Neural cell (in vitro differentiated cells): ENCODE data around the gene LDB1. TPM values are rescaled to one million over a fixed set of nuclear protein-coding genes. Genes with fewer than 3 reads are reported as not detected.
A peak's percentile ranks its signal among the peaks of the same experiment; 100 is the strongest.

Experiments used
- H2AFZ ChIP-seq: fragments of 200-600, 300-800 bp; sonication (generic), shearing (Covaris generic); 2 replicates; pipeline ENCODE4 v1.6.0; 2014; ENCODE audit warnings: low read depth, mild to moderate bottlenecking, antibody characterized with exemption, low read length, moderate library complexity
- H3F3A ChIP-seq: fragments of 200-600 bp; shearing (Covaris generic); 2 replicates; pipeline ENCODE4 v1.6.1; 2016; ENCODE audit warnings: mild to moderate bottlenecking, moderate library complexity, mixed read lengths, antibody characterized with exemption, low read length; ENCODE audit not compliant: insufficient read depth, poor library complexity, severe bottlenecking
- H3K27ac ChIP-seq: fragments of 200-600, 300-800 bp; sonication (generic), shearing (Covaris generic); 2 replicates; pipeline ENCODE4 v1.5.1; 2014; ENCODE audit warnings: mild to moderate bottlenecking, low read length, moderate library complexity
- H3K27me3 ChIP-seq: fragments of 300-800, 200-600 bp; sonication (generic), shearing (Covaris generic); 2 replicates; pipeline ENCODE4 v1.6.0; 2014; ENCODE audit warnings: mild to moderate bottlenecking, low read depth, low read length, moderate library complexity; ENCODE audit not compliant: insufficient read depth
- H3K36me3 ChIP-seq: fragments of 300-800, 200-600 bp; sonication (generic), shearing (Covaris generic); 2 replicates; pipeline ENCODE4 v1.5.1; 2014; ENCODE audit warnings: mild to moderate bottlenecking, antibody characterized with exemption, low read length, moderate library complexity; ENCODE audit not compliant: insufficient read depth
- H3K4me2 ChIP-seq: fragments of 300-800, 200-600 bp; sonication (generic), shearing (Covaris generic); 2 replicates; pipeline ENCODE4 v1.6.0; 2014; ENCODE audit warnings: mild to moderate bottlenecking, low read length
- H3K4me3 ChIP-seq: fragments of 300-800, 200-600 bp; sonication (generic), shearing (Covaris generic); 2 replicates; pipeline ENCODE4 v1.5.1; 2014; ENCODE audit warnings: mild to moderate bottlenecking, low read length, moderate library complexity
- H3K79me2 ChIP-seq: fragments of 200-600 bp; shearing (Covaris generic); replicated peaks from 2 replicates; pipeline ENCODE4 v1.6.0; 2014; ENCODE audit warnings: mild to moderate bottlenecking, low read length, moderate library complexity; ENCODE audit not compliant: insufficient read depth
- H3K9ac ChIP-seq: fragments of 300-800, 200-600 bp; sonication (generic), shearing (Covaris generic); 2 replicates; pipeline ENCODE4 v1.6.1; 2016; ENCODE audit warnings: mild to moderate bottlenecking, low read length, mixed read lengths
- H3K9me2 ChIP-seq: fragments of 200-600 bp; shearing (Covaris generic); 2 replicates; pipeline ENCODE4 v1.6.1; 2016; ENCODE audit warnings: mild to moderate bottlenecking, low read length, mixed read lengths; ENCODE audit not compliant: insufficient read depth
- H3K9me3 ChIP-seq: fragments of 200-600, 300-800 bp; sonication (generic), shearing (Covaris generic); 2 replicates; pipeline ENCODE4 v1.6.1; 2016; ENCODE audit warnings: mild to moderate bottlenecking, mixed run types, low read length, moderate library complexity, mixed read lengths
- H4K20me1 ChIP-seq: fragments of 200-600 bp; shearing (Covaris generic); 2 replicates; pipeline ENCODE4 v1.6.1; 2016; ENCODE audit warnings: mild to moderate bottlenecking, mixed run types; ENCODE audit not compliant: insufficient read depth
- CTCF ChIP-seq: fragments of 450-650 bp; IDR thresholded peaks from 2 replicates; pipeline ENCODE4 v1.5.1; 2014; ENCODE audit warnings: antibody characterized with exemption, mild to moderate bottlenecking, moderate library complexity; ENCODE audit not compliant: poor library complexity, severe bottlenecking
- EP300 ChIP-seq: fragments of 450-650 bp; conservative IDR thresholded peaks from 2 replicates; pipeline ENCODE4 v1.6.1; 2014; ENCODE audit warnings: antibody characterized with exemption, mild to moderate bottlenecking, moderate library complexity; ENCODE audit not compliant: poor library complexity, severe bottlenecking
- EZH2 ChIP-seq: fragments of 200-600, 300-800 bp; shearing (Covaris generic), sonication (generic); IDR thresholded peaks from 2 replicates; pipeline ENCODE4 v1.6.1; 2014; ENCODE audit warnings: antibody characterized with exemption, low read length, borderline replicate concordance, mild to moderate bottlenecking; ENCODE audit not compliant: insufficient read depth, poor library complexity, severe bottlenecking
- MXI1 ChIP-seq: fragments of 450-650 bp; conservative IDR thresholded peaks from 2 replicates; pipeline ENCODE4 v1.6.1; 2014; ENCODE audit warnings: antibody characterized with exemption, mild to moderate bottlenecking; ENCODE audit not compliant: poor library complexity, severe bottlenecking
- POLR2AphosphoS5 ChIP-seq: IDR thresholded peaks from 2 replicates; pipeline ENCODE4 v1.6.1; 2012
- RAD21 ChIP-seq: fragments of 450-650 bp; conservative IDR thresholded peaks from 2 replicates; pipeline ENCODE4 v1.6.1; 2014; ENCODE audit warnings: antibody characterized with exemption, mild to moderate bottlenecking, moderate library complexity
- REST ChIP-seq: IDR thresholded peaks from 2 replicates; pipeline ENCODE4 v1.6.1; 2012; ENCODE audit warnings: borderline replicate concordance
- SMC3 ChIP-seq: fragments of 450-650 bp; conservative IDR thresholded peaks from 2 replicates; pipeline ENCODE4 v1.6.1; 2014; ENCODE audit warnings: antibody characterized with exemption, mild to moderate bottlenecking, moderate library complexity; ENCODE audit not compliant: poor library complexity
- TAF1 ChIP-seq: IDR thresholded peaks from 2 replicates; pipeline ENCODE4 v1.6.1; 2012; ENCODE audit warnings: low read depth
- polyA plus RNA-seq: library from polyadenylated mRNA; depleted of rRNA; stranded (reverse); fragments of >200 nt; gene quantifications from 2 replicates; pipeline ENCODE4 v1.2.3, GENCODE V29; 2014

Gene LDB1
- polyA plus RNA-seq, 1 donor from 2014 or later: 107 TPM

- H3K27me3 ChIP-seq: no peaks in the 10 kb centered on the region
- no peaks in the 10 kb centered on the region for H3F3A ChIP-seq
- peak overlapping the region; percentile 88 for H3K9ac ChIP-seq
- H2AFZ ChIP-seq: no peak overlapping the region
- H3K79me2 ChIP-seq: peaks cover 55% of the 10 kb centered on the region
- no peaks in the 10 kb centered on the region for H3K36me3 ChIP-seq
- no peaks in the 10 kb centered on the region for H3K9me3 ChIP-seq
- TF ChIP-seq EZH2: no peak
- peak; percentile 16 for TF ChIP-seq MXI1
- no peaks in the 10 kb centered on the region for H4K20me1 ChIP-seq
- peak overlapping the region; percentile 97 for H3K27ac ChIP-seq
- peak overlapping the region; percentile 92 for H3K4me3 ChIP-seq
- H3K9me2 ChIP-seq: no peaks in the 10 kb centered on the region
- peak overlapping the region; percentile 95 for H3K4me2 ChIP-seq
Measured at GRCh38 chr10:102118867-102119266, 1.3 kb downstream of the LDB1 start.

- H3K4me3 ChIP-seq: peak overlapping the region; percentile 92
- H3K79me2 ChIP-seq: peaks cover 68% of the 10 kb centered on the region
- H3K27ac ChIP-seq: peak overlapping the region; percentile 97
- no peaks in the 10 kb centered on the region for H3K9me3 ChIP-seq
- TF ChIP-seq TAF1: peak; percentile 92
- no peak for TF ChIP-seq EZH2
- TF ChIP-seq REST: peak; percentile 74
- peak; percentile 47 for TF ChIP-seq CTCF
- TF ChIP-seq SMC3: no peak
- no peak for TF ChIP-seq RAD21
- TF ChIP-seq POLR2AphosphoS5: peak; percentile 91
- peak; percentile 73 for TF ChIP-seq EP300
- TF ChIP-seq MXI1: peak; percentile 97
- H3F3A ChIP-seq: no peaks in the 10 kb centered on the region
- H4K20me1 ChIP-seq: peaks cover 5% of the 10 kb centered on the region
- no peaks in the 10 kb centered on the region for H3K9me2 ChIP-seq
- H3K27me3 ChIP-seq: no peaks in the 10 kb centered on the region
- H3K9ac ChIP-seq: peak overlapping the region; percentile 88
- peak overlapping the region; percentile 95 for H3K4me2 ChIP-seq
- no peaks in the 10 kb centered on the region for H3K36me3 ChIP-seq
- H2AFZ ChIP-seq: peak overlapping the region; percentile 7
Measured at GRCh38 chr10:102117391-102118159, 2.6 kb downstream of the LDB1 start.
